Keratinocyte (primary cell): Measurements from ENCODE around the gene ASRGL1.

Source experiments
- EZH2 ChIP-seq: IDR thresholded peaks from one replicate; pipeline ENCODE4 v1.6.1; 2012; ENCODE audit warnings: inconsistent platforms, mild to moderate bottlenecking, low read length, moderate library complexity
- TF ChIP-seq, protein P1 (sequence below), 3 experiments: IDR thresholded peaks in 1 of 3; conservative IDR thresholded peaks in 1 of 3; optimal IDR thresholded peaks in 1 of 3; 2 replicates in 2 of 3; 3 replicates in 1 of 3; pipeline versions ENCODE3 to v1.5.1; 2011; ENCODE audit warnings: low read length in 3 of 3, mild to moderate bottlenecking in 3 of 3, moderate library complexity in 2 of 3, control low read depth in 1 of 3, inconsistent platforms in 1 of 3; ENCODE audit not compliant: insufficient read depth in 2 of 3; ENCODE audit errors: extremely low read depth in 1 of 3

GRCh38 chr11:62315431-62315830 is 21.8 kb upstream of the ASRGL1 start:
- TF ChIP-seq, protein P1, sequence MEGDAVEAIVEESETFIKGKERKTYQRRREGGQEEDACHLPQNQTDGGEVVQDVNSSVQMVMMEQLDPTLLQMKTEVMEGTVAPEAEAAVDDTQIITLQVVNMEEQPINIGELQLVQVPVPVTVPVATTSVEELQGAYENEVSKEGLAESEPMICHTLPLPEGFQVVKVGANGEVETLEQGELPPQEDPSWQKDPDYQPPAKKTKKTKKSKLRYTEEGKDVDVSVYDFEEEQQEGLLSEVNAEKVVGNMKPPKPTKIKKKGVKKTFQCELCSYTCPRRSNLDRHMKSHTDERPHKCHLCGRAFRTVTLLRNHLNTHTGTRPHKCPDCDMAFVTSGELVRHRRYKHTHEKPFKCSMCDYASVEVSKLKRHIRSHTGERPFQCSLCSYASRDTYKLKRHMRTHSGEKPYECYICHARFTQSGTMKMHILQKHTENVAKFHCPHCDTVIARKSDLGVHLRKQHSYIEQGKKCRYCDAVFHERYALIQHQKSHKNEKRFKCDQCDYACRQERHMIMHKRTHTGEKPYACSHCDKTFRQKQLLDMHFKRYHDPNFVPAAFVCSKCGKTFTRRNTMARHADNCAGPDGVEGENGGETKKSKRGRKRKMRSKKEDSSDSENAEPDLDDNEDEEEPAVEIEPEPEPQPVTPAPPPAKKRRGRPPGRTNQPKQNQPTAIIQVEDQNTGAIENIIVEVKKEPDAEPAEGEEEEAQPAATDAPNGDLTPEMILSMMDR (optimal IDR thresholded peaks at IDR 0.05 in 1 of 3, IDR thresholded peaks at IDR 0.05 in 1 of 3, conservative IDR thresholded peaks at IDR 0.05 in 1 of 3; ENCODE audit: extremely low read depth in 1 of 3, insufficient read depth in 2 of 3, low read length in 3 of 3), result no peak
- TF ChIP-seq EZH2, result no peak
